ENCODE measurements around the gene WNT9B. TPM values are rescaled to one million over a fixed set of nuclear protein-coding genes. Genes with fewer than 3 reads are reported as not detected.

Gene WNT9B
- total and polyA plus RNA-seq, 8 donors, result 0.12 to 0.32 (median 0.28) TPM; not detected in 3

DNA sequence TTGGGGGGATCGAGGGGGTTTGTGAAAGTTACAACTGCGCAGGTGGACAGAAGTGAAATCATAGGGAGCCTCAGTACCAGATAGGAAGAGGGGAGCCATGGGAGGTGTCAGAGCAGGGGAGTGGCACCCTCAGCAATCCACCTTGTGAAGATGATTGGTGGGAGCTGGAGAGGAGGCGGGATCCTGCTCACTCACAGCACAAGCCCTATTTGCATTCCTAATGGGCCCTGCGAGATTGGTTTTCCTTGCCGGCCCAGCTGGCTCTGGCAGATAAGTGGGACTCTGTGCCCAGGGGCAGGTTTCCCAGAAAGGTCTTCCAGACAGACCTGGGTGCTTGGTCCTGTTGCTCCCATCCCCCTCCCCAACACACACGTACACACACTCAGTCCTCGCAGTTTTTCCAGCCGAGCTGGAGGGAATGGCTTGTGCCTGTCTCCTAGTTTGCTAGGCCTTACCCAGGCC, 42.2 kb upstream of the WNT9B start:
- intact Hi-C loops (cut with DNase I), result no loop called here
- Histone ChIP-seq H3K27ac (no peak overlapping the region), H3K36me3 (no peaks in the 10 kb centered on the region), H3K9me3 (no peaks in the 10 kb centered on the region), H3K27me3 (no peaks in the 10 kb centered on the region), H3K4me3 (no peak overlapping the region), H3K4me1 (no peaks in the 10 kb centered on the region)
- 71 to 73% methylated on average over 8 of the region's 8 CpGs for WGBS, 2 donors
- ATAC-seq (no peak), DNase-seq (no peak), FAIRE-seq (no peak)
- TF ChIP-seq, protein P1, sequence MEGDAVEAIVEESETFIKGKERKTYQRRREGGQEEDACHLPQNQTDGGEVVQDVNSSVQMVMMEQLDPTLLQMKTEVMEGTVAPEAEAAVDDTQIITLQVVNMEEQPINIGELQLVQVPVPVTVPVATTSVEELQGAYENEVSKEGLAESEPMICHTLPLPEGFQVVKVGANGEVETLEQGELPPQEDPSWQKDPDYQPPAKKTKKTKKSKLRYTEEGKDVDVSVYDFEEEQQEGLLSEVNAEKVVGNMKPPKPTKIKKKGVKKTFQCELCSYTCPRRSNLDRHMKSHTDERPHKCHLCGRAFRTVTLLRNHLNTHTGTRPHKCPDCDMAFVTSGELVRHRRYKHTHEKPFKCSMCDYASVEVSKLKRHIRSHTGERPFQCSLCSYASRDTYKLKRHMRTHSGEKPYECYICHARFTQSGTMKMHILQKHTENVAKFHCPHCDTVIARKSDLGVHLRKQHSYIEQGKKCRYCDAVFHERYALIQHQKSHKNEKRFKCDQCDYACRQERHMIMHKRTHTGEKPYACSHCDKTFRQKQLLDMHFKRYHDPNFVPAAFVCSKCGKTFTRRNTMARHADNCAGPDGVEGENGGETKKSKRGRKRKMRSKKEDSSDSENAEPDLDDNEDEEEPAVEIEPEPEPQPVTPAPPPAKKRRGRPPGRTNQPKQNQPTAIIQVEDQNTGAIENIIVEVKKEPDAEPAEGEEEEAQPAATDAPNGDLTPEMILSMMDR (IDR thresholded peaks at IDR 0.05), result no peak

DNA sequence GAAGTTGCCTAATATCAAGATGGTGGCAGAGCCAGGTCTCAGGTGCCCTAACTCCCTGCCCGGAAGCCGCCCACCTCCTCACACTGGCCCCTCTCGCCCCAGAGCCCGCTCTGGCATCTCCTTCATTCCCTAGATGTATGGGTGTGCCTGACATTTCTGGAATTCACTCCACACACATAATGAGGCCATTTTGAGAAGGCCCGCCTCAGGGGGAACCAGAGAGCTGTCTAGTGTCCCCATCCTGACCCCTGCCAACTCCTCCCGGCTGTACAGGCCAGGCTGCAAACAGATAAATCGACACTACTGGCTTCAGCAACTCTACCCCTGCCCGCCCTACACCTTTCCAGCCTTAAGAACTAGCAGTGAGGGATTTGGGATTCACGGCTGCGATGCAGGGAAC, 40.5 kb upstream of the WNT9B start:
- no peaks in the 10 kb centered on the region for H3K4me1 ChIP-seq
- H3K9me3 ChIP-seq, result no peaks in the 10 kb centered on the region
- FAIRE-seq (no peak), DNase-seq (no peak), ATAC-seq (no peak)
- no peak overlapping the region for H3K4me3 ChIP-seq
- TF ChIP-seq, protein P1 (IDR thresholded peaks at IDR 0.05), result no peak
- H3K27me3 ChIP-seq, result no peaks in the 10 kb centered on the region
- intact Hi-C loops (cut with DNase I), result no loop called here
- 86 to 91% methylated on average over 10 of the region's 10 CpGs for WGBS, 2 donors
- no peaks in the 10 kb centered on the region for H3K36me3 ChIP-seq
- H3K27ac ChIP-seq, result no peak overlapping the region

DNA sequence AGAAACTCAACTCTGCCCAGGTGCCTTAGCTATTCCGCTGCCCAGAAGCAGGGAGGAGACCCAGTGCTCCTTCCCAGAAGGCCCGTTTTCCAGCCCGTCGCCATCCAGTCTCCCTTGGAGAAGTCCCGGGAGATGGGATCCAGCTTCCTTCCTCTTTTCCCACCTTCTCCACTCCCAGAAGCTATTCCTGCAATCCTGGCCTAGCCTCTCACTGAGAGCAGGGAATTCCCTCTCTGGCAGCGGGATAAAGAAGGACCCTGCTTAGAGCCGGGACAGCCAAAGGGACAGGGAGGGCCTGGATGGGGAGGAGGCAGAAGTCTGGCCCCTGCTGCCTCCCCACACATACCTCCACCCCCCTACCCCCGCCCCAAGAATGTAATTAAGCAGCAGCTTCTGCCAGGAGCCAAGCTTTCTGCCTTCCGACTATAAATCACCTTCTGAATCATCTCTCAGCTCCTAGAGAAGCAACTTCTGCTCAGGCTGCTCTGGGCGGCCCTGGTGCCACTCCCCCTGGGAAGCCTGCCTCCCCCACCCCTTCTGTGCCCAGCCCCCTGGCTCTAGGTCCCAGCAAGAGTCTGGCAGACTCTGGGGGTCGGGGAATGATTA, 39.3 kb upstream of the WNT9B start:
- H3K4me1 ChIP-seq, result no peaks in the 10 kb centered on the region
- FAIRE-seq, result no peak
- H3K36me3 ChIP-seq, result no peaks in the 10 kb centered on the region
- no peak overlapping the region for H3K4me3 ChIP-seq
- WGBS, 2 donors, result 74 to 76% methylated on average over 11 of the region's 11 CpGs
- intact Hi-C loops (cut with DNase I), result no loop called here
- no peaks in the 10 kb centered on the region for H3K27me3 ChIP-seq
- DNase-seq, result no peak
- ATAC-seq, result no peak
- H3K9me3 ChIP-seq, result no peaks in the 10 kb centered on the region
- H3K27ac ChIP-seq, result no peak overlapping the region
- TF ChIP-seq, protein P1 (IDR thresholded peaks at IDR 0.05), result no peak

DNA sequence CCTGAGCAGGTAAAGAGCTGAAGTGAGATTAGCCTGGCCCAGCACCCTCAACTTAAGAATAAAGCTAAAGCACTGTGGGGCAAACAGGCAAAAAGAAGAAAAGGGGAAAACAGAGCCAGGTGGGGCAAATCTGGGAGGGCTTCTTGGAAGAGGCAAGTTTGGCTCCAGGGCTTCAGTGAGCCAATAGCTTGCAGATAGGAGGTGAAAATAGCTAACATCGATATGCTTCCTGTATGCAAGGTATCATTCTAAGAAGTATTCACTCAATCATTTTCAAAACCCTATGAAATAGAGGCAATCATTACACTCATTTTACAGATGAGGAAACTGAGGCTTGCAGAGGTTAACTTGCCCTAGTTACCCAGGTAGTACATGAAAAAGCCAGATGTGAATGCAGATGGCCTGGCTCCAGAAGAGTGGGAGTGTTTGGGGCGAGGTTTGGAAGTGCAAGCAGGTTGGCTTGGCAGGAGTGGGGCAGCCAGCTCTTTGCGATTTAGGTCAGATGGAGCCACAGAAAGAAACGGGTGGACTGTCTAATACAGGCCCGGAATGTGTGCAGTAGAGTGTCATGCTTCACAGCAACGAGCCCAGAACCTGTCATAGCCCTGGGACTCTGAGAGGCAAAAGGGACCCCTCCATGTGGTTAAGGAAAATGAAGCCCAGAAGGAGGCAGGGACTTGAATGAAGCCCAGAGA, 38.6 kb upstream of the WNT9B start:
- H3K27me3 ChIP-seq, result no peaks in the 10 kb centered on the region
- H3K9me3 ChIP-seq, result no peaks in the 10 kb centered on the region
- intact Hi-C loops (cut with DNase I), result no loop called here
- no peak overlapping the region for H3K4me3 ChIP-seq
- ATAC-seq, result no peak
- no peaks in the 10 kb centered on the region for H3K4me1 ChIP-seq
- no peak overlapping the region for H3K27ac ChIP-seq
- DNase-seq, result no peak
- FAIRE-seq, result no peak
- TF ChIP-seq, protein P1 (IDR thresholded peaks at IDR 0.05), result no peak
- H3K36me3 ChIP-seq, result no peaks in the 10 kb centered on the region
- 71 to 82% methylated on average over 6 of the region's 6 CpGs for WGBS, 2 donors

DNA sequence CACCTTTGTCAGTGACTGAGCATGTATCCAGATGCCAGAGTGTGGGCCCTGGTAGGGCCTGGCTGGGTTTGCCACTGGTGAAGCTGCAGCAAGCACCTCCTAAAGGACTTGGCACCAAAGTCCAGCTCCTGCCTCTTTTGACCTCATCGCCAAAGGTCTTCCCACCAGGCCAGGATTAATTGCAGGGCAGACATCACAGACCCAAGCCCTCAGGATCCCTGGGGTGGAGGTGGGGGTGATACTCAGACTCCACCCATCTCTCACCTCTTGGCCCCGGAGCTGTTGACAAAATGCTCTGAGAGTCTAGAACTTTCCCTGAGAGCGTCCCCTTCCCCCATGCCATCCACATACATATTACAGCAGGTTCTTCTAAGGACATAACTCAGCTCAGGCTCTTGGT, 37.5 kb upstream of the WNT9B start:
- Histone ChIP-seq H3K4me1 (peaks cover 0 to 5% (median 0%) of the 10 kb centered on the region in 3 donors), H3K27me3 (no peaks in the 10 kb centered on the region), H3K27ac (no peak overlapping the region), H3K4me3 (no peak overlapping the region), H3K36me3 (no peaks in the 10 kb centered on the region), H3K9me3 (no peaks in the 10 kb centered on the region)
- 83 to 86% methylated on average over 3 of the region's 3 CpGs for WGBS, 2 donors
- intact Hi-C loops (cut with DNase I), result no loop called here
- FAIRE-seq (no peak), ATAC-seq (no peak), DNase-seq (no peak)
- TF ChIP-seq, protein P1 (IDR thresholded peaks at IDR 0.05), result no peak
